Progenitor cell of endocrine pancreas (in vitro differentiated cells): ENCODE data around the gene CKS1B. TPM values are rescaled to one million over a fixed set of nuclear protein-coding genes. Genes with fewer than 3 reads are reported as not detected.

ENCODE experiments used
- DNase-seq: peaks from one replicate; pipeline ENCODE4 v3.0.0; 2021; ENCODE audit warnings: low spot score; ENCODE audit not compliant: unreplicated experiment
- H3K27ac Mint-ChIP-seq: 2 replicates; pipeline ENCODE4 v1.8.0; 2021; ENCODE audit warnings: mild to moderate bottlenecking, moderate library complexity, mixed read lengths
- H3K27me3 Mint-ChIP-seq: 2 replicates; pipeline ENCODE4 v1.8.0; 2021; ENCODE audit warnings: mixed read lengths
- H3K36me3 Mint-ChIP-seq: 2 replicates; pipeline ENCODE4 v1.8.0; 2022; ENCODE audit warnings: mixed read lengths; ENCODE audit not compliant: insufficient read depth
- H3K4me1 Mint-ChIP-seq: 2 replicates; pipeline ENCODE4 v1.8.0; 2021; ENCODE audit warnings: low read depth, mixed read lengths
- H3K4me3 Mint-ChIP-seq: 2 replicates; pipeline ENCODE4 v1.8.0; 2021; ENCODE audit warnings: low read depth, mild to moderate bottlenecking, moderate library complexity, mixed read lengths
- H3K9me3 Mint-ChIP-seq: 2 replicates; pipeline ENCODE4 v1.8.0; 2021; ENCODE audit warnings: low read depth, mixed read lengths
- CTCF ChIP-seq: fragments of 200-600 bp; sonication (generic); IDR thresholded peaks from one replicate; pipeline ENCODE4 v1.5.0; 2021; ENCODE audit warnings: antibody characterized with exemption, mild to moderate bottlenecking; ENCODE audit not compliant: unreplicated experiment
- total RNA-seq: library from RNA; stranded (reverse); gene quantifications from 2 replicates; pipeline ENCODE4 v1.2.1, GENCODE V29; 2021

The CKS1B gene
- total RNA-seq, 1 donor from 2014 or later, result 78.7 TPM

GRCh38 chr1:154969246-154969645, 5.2 kb upstream of the CKS1B start:
- Mint-ChIP-seq H3K9me3 (no peaks in the 10 kb centered on the region), H3K4me1 (peaks cover 26% of the 10 kb centered on the region), H3K36me3 (peaks cover 4% of the 10 kb centered on the region), H3K27ac (peak overlapping the region; percentile 56), H3K27me3 (no peaks in the 10 kb centered on the region), H3K4me3 (peak overlapping the region; percentile 55)
- no peak for DNase-seq
- TF ChIP-seq CTCF, result no peak

- Mint-ChIP-seq H3K27me3 (no peaks in the 10 kb centered on the region), H3K9me3 (no peaks in the 10 kb centered on the region), H3K27ac (no peak overlapping the region), H3K4me1 (peaks cover 26% of the 10 kb centered on the region), H3K36me3 (peaks cover 4% of the 10 kb centered on the region), H3K4me3 (peak overlapping the region; percentile 55)
- TF ChIP-seq CTCF, result no peak
- no peak for DNase-seq
These were observed 4.5 kb upstream of the CKS1B start for GRCh38 chr1:154969860-154970452.

- DNase-seq, result peak; percentile 57
- Mint-ChIP-seq H3K4me3 (peak within 1 kb of the TSS; percentile 74), H3K36me3 (peaks cover 2% of the 10 kb centered on the region), H3K9me3 (no peaks in the 10 kb centered on the region), H3K27ac (peak within 1 kb of the TSS; percentile 98), H3K4me1 (peaks cover 26% of the 10 kb centered on the region), H3K27me3 (no peaks in the 10 kb centered on the region)
- TF ChIP-seq CTCF, result no peak
These were observed 3.7 kb upstream of the CKS1B start, which contains the start of gene SHC1 for GRCh38 chr1:154970631-154971340. SHC1 (minus strand) TSS chr1:154970747; CDS start chr1:154970526, 221 bp downstream.

- TF ChIP-seq CTCF, result no peak
- peaks cover 2% of the 10 kb centered on the region for H3K36me3 Mint-ChIP-seq
- H3K27ac Mint-ChIP-seq, result peak overlapping the region; percentile 98
- H3K4me1 Mint-ChIP-seq, result peaks cover 29% of the 10 kb centered on the region
- no peak for DNase-seq
- no peaks in the 10 kb centered on the region for H3K27me3 Mint-ChIP-seq
- H3K4me3 Mint-ChIP-seq, result peak overlapping the region; percentile 74
- H3K9me3 Mint-ChIP-seq, result no peaks in the 10 kb centered on the region
These were observed 3.0 kb upstream of the CKS1B start for GRCh38 chr1:154971341-154971998.

GRCh38 chr1:154972213-154972516, 2.3 kb upstream of the CKS1B start:
- H3K27ac Mint-ChIP-seq, result no peak overlapping the region
- no peaks in the 10 kb centered on the region for H3K9me3 Mint-ChIP-seq
- TF ChIP-seq CTCF, result no peak
- H3K4me3 Mint-ChIP-seq, result no peak overlapping the region
- DNase-seq, result no peak
- no peaks in the 10 kb centered on the region for H3K27me3 Mint-ChIP-seq
- H3K4me1 Mint-ChIP-seq, result peaks cover 32% of the 10 kb centered on the region
- H3K36me3 Mint-ChIP-seq, result peaks cover 2% of the 10 kb centered on the region
